Measurements from ENCODE around the gene MSMO1.
"Not testable (repeated sequence)": the region's sequence is repeated elsewhere in the genome, so short reads cannot be mapped to it uniquely, and the experiment has no call there.

The MSMO1 gene

DNA sequence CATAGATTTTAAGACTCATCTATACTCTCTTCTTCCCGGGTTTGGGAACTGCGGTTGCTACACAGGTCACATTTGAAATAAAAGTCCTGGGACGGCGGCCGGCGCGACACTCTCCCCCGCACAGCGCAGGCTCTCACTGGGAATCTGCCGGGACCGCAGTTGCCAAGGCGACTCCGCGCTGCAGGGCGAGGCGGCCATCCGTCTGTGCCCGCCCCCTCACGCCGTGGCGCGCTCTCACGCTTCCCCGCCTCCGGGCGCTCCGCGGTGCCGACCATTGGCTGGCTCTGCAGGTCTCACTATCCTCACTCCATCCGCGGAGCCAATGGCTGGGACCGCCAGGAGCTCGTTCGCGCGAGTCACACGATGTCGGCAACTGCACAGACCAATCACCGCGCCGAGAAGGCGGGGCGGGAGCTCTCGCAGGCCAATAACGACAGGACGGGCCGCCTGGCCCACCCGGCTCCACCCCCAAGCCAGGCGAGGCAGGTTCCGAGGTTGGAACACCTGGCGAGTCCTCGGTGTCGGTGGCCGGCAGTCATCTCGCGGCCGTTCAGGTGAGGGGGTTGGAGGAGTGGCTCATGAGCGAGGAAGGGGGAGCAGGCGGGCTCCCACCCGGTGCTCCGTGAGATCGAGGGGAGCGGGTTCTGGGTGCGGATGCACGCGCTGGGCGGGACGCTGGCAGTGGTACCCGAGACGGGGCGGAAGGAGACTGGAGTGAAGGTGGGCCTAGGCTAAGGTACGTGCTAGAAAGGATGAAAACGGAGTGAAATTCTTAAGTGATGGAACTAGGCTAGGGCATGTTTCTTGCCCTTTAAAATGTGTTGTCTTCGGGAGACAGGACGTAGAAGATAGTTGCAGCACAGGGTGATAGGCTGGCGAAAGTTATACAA lies at the start of gene MSMO1:
MSMO1 (plus strand) TSS at position 459 of the 890 bp plus-strand sequence. CDS start 5,702 bp downstream, outside the sequence.
- DNase-seq (ENCODE audit: low spot score): peak; percentile 99

DNA sequence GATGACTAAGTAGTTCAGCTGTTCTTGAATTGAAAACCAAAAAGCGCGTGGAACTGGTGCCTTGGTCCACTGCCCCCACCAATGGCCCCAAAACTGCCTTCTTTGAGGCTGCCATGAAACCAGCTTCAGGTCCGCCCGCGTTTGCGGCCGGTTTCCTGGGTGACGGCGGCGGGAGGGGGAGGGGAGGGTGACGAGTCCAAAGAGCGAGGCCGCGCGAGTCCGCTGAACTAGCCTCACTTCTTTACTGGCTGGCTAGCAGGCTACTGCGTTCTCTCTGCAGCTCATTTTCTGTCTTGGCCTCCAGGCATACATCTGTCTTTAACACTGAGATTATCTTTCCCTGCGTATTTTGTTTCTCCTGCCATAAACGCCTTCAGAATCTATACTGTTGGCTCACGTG lies 47.9 kb upstream of the MSMO1 start:
- not testable (repeated sequence) for DNase-seq (ENCODE audit: low spot score)

GRCh38 chr4:165284697-165285096 lies 42.8 kb upstream of the MSMO1 start:
- not testable (repeated sequence) for DNase-seq (ENCODE audit: low spot score)

GRCh38 chr4:165286619-165287340 lies 40.7 kb upstream of the MSMO1 start:
- DNase-seq (ENCODE audit: low spot score): not testable (repeated sequence)

DNA sequence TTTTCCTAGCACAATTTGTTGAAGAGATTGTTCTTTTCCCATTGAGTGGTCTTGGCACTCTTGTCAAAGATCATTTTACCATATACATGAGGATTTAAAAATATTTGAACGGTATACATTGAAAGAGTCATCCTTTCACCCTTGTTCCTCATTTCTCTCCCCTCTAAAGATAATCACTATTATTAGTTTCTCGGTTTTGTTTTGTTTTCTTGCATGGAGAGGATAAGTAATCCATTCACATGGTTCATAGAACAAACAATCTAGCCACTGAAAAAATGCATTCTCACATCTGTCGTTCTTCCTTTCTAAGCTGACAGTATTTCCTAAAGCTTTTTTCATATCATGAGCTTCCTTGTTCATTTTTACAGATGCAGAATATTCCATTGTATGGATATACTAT lies 39.2 kb upstream of the MSMO1 start:
- no peak for DNase-seq (ENCODE audit: low spot score)

- DNase-seq (ENCODE audit: low spot score): no peak
Observed at GRCh38 chr4:165288639-165289422, 38.6 kb upstream of the MSMO1 start.

- DNase-seq (ENCODE audit: low spot score): no peak
Observed at GRCh38 chr4:165289423-165289785, 38.1 kb upstream of the MSMO1 start.

DNA sequence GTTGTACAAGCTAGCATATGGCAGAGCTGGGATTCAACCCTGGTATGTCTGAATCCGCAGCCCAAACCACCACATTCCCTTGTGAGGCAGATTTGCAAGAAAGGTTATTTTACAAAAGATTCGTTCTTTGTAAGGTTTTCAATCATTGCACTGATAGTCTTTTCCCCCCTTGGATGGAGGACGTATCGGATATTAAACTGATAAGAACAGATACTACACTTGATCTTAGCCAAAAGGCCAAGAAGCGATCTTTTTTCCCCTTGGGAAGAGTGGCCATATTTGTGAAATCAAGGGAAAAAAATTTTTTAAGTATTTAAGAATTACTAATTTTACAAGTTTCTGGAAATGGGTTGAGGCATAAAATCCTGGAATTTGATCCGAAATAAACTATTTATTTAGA lies 34.4 kb upstream of the MSMO1 start:
- no peak for DNase-seq (ENCODE audit: low spot score)

DNA sequence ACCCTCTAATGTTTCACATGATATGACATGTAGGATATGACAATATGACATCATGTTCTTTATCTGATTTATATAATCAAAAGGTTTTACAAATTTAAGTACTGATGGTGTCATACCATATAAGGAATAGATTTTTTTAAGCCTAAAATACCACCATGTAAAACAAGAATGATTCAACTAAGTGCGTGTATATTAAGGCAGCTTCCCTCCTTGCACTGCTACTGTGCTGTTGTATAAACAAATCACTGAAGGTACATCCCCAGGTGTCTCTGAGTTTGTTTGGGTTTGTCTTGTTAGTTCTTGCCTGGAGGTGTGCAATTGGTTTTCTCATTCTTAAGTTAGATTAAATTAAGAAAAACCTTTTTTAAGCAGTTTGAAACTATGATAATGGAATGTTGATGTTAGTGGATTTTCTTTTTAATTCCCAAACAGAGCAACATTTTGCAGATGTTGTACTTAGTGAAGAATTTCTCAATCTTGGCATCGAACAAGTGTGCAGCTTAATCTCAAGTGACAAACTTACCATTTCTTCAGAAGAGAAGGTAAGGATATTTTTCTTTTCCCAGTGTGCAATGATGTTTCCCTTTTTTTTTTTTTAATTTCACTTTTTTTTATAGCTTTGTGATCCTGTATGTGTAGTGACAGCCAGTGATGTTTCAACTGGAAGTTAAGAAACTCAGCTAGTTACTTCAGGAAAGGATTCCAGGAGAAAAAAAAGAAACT lies 33.4 kb upstream of the MSMO1 start:
- no peak for DNase-seq (ENCODE audit: low spot score)

GRCh38 chr4:165294907-165295306 lies 32.6 kb upstream of the MSMO1 start:
- DNase-seq (ENCODE audit: low spot score): peak; percentile 21

DNA sequence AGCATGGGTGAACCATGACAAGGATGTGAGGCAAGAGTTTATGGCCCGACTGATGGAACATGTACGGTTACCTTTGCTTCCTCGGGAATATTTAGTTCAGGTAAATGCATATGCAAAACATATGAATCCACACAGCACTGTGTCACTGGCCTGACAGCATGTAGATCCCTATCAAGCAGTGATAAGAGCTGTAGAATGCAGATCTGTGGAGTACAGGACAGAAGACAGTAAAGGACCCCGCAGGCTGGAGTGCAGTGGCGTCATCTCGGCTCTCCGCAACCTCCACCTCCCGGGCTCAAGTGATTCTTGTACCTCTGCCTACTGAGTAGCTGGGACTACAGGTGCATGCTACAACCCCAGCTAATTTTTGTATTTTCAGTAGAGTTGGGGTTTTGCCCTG lies 29.8 kb upstream of the MSMO1 start:
- no peak for DNase-seq (ENCODE audit: low spot score)

GRCh38 chr4:165299399-165300060 lies 27.9 kb upstream of the MSMO1 start:
- no peak for DNase-seq (ENCODE audit: low spot score)

- no peak for DNase-seq (ENCODE audit: low spot score)
Observed at GRCh38 chr4:165301833-165302232, 25.6 kb upstream of the MSMO1 start.

DNA sequence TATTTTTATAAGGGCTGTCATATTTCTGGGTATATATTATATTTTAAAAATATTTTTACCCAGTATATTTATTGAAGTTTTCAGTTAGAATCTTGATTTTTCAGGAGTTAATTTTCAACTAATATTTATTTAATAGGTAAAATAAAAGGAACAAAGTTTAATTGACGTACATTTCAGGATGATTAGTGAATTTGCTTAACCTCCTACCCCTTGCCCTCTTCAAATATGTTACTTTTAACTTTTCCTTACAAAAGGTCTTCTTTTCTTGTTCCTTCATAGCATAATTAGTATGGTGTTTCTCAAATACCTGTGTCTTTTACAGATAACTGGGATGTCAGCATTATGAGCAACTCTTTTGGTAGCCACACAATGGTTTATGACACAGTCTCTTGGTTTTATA lies 24.8 kb upstream of the MSMO1 start:
- no peak for DNase-seq (ENCODE audit: low spot score)

DNA sequence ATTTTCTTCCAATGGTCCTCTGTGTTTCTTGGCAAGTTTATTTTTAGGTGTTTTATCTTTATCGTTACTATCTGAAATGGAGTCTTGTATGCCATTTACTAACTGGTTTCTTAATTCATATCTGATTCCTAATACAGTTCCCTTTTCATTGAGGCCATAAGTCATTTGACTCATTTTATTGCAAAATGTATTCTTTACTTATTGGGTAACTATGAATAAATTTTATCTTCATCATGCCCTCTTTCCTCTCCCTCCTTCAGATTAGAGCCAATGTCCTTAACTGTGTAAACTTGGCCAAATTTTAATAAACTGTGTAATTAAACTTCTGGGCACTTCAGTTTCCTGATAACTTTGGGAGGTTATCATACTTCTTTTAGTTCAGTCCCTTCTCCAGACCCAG lies 19.3 kb upstream of the MSMO1 start:
- DNase-seq (ENCODE audit: low spot score): no peak

- DNase-seq (ENCODE audit: low spot score): no peak
Observed at GRCh38 chr4:165308606-165309005, 18.9 kb upstream of the MSMO1 start.

- DNase-seq (ENCODE audit: low spot score): no peak
Observed at GRCh38 chr4:165309456-165309855, 18.0 kb upstream of the MSMO1 start.

- no peak for DNase-seq (ENCODE audit: low spot score)
Observed at GRCh38 chr4:165312506-165312905, 15.0 kb upstream of the MSMO1 start.

DNA sequence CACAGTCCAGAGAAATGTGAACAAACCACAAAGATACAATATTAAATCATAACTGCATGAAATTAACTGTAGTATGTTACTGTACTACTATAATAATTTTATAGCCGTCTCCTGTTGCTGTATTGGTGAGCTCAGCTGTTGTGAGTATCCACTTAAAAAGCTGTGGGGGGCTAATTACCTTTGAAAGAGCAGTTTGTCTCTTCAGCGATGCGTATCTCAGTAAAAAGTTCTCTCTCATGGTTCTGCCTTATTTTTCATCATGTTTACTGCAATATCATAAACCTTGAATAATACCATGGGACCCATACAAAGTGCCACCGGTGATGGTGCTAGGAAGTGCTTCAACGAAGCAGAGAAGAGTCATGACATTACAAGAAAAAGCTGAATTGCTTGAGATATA lies 8.4 kb upstream of the MSMO1 start:
- DNase-seq (ENCODE audit: low spot score): no peak

GRCh38 chr4:165319509-165319908 lies 8.0 kb upstream of the MSMO1 start:
- no peak for DNase-seq (ENCODE audit: low spot score)

- no peak for DNase-seq (ENCODE audit: low spot score)
Observed at GRCh38 chr4:165324236-165324917, 3.1 kb upstream of the MSMO1 start.
